GM18520 (cell line): ENCODE measurements around the gene XKR3.
"Not testable (repeated sequence)": the region's sequence is repeated elsewhere in the genome, so short reads cannot be mapped to it uniquely, and the experiment has no call there.

Source experiments
- ATAC-seq: cut with Tn5 transposase; IDR thresholded peaks from one replicate; pipeline ENCODE4 v1.9.1; 2021; ENCODE audit not compliant: unreplicated experiment

XKR3 gene

DNA sequence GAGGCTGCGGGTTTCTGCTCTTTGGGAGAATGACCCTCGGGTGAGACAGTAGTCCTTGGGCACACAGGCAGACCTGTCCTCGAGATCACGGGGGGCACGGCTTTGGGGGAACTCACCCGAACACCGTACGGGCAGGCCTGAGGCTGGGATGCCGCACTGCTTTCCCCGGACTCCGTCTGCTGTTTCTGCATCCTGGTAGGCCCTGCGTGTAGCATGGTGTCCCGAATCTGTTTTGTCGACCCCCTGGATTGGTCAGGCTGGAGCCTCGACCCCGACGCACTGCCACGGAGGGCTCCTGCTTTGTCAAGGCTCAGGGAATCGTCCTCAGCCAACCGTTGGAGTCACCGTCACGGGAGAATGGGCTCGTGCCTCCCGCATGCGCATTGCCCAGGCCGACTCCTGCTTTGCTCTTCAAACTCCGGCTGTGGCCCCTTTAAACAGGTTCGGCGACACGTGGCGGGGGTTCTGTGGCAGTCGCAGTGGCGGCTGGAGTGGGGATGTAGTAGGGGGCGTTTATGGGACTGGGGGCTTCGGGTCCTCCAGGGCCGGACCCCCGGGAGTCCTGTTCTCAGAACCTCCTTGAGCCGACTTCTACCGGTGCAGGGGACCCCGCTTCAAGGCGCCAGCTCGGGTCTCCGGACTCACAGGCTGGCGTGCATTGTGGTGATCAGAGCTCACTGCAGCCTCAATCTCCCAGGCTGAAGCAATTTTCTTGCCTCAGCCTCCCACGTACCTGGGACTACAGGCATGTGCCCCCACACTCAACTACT is 76.9 kb downstream of the XKR3 start:
- not testable (repeated sequence) for ATAC-seq

DNA sequence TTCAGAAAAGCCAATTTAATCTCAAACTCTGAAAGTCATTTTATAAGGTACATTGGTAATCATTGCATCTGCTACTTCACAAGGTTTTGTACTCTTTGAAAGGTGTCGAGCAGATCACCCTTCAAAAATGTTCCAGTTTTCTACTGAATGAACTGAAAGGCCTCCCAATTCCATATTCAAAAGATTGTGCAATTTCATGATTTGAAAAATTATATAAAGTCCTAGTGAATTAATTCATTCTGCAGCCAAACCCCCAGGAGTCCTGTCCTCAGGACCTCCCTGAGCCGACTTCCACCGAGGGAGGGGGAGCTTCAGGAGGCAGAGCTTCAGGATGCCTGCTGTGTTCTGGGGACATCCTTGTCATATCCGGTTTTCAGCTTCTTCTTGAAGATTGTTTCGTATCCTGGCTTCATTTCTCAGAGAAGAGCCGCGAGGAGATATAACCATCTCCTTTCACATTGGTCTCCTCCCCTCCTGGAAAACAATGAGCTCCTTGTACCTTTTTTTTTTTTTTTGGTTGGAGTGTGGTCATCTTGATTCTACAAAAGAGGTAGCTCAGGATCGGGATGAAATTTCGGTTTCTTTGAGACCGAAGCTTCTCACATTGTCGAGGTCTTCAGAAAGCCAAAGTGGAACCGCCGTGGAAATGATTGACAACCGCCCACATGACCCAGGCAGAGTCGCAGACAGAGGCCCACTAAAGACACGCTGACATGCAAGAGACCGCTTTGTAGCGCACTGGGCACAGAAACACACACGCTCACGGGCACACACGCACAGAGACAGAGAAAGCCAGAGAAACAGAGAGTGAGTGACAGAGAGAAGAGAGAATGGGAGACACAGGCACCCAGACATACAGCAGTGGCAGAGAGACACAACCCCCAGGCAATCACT is 77.7 kb downstream of the XKR3 start:
- ATAC-seq = not testable (repeated sequence)

GRCh38 chr22:16734271-16734670 is 90.9 kb downstream of the XKR3 start:
- ATAC-seq = not testable (repeated sequence)
